Type B pancreatic cell (in vitro differentiated cells): ENCODE results near the gene SCART1. TPM values are rescaled to one million over a fixed set of nuclear protein-coding genes. Genes with fewer than 3 reads are reported as not detected.
"Not testable (repeated sequence)": the region's sequence is repeated elsewhere in the genome, so short reads cannot be mapped to it uniquely, and the experiment has no call there.

Experiments
- DNase-seq: peaks from one replicate; pipeline ENCODE4 v3.0.0; 2021; ENCODE audit warnings: mixed read lengths; ENCODE audit not compliant: unreplicated experiment; ENCODE audit errors: extremely low spot score
- H3K27ac Mint-ChIP-seq: 2 replicates; pipeline ENCODE4 v1.8.0; 2021; ENCODE audit warnings: mild to moderate bottlenecking, mixed read lengths
- H3K27me3 Mint-ChIP-seq: 2 replicates; pipeline ENCODE4 v1.8.0; 2021; ENCODE audit warnings: mixed read lengths
- H3K36me3 Mint-ChIP-seq: 2 replicates; pipeline ENCODE4 v1.8.0; 2021; ENCODE audit warnings: mixed read lengths
- H3K4me1 Mint-ChIP-seq: one replicate; pipeline ENCODE4 v1.8.0; 2021; ENCODE audit warnings: mixed read lengths; ENCODE audit not compliant: unreplicated experiment
- H3K4me3 Mint-ChIP-seq: 2 replicates; pipeline ENCODE4 v1.8.0; 2021; ENCODE audit warnings: mild to moderate bottlenecking, mixed read lengths
- H3K9me3 Mint-ChIP-seq: 2 replicates; pipeline ENCODE4 v1.8.0; 2021; ENCODE audit warnings: mixed read lengths
- CTCF ChIP-seq: fragments of 200-600 bp; sonication (generic); conservative IDR thresholded peaks from 2 replicates; pipeline ENCODE4 v1.5.0; 2021; ENCODE audit warnings: antibody characterized with exemption, mild to moderate bottlenecking
- total RNA-seq: library from RNA; stranded (reverse); gene quantifications from 2 replicates; pipeline ENCODE4 v1.2.1, GENCODE V29; 2021; ENCODE audit warnings: low replicate concordance

SCART1 gene
- total RNA-seq, 1 donor from 2014 or later: 1.4 TPM

GRCh38 chr10:133481657-133482056 is 27.9 kb downstream of the SCART1 start:
- Mint-ChIP-seq H3K27me3 (no peaks in the 10 kb centered on the region), H3K4me1 (no peaks in the 10 kb centered on the region), H3K9me3 (no peaks in the 10 kb centered on the region), H3K36me3 (no peaks in the 10 kb centered on the region), H3K4me3 (no peak overlapping the region), H3K27ac (no peak overlapping the region)
- TF ChIP-seq CTCF: no peak
- no peak for DNase-seq

GRCh38 chr10:133484818-133485217 is 31.1 kb downstream of the SCART1 start:
- no peak overlapping the region for H3K27ac Mint-ChIP-seq
- no peak for TF ChIP-seq CTCF
- H3K9me3 Mint-ChIP-seq: no peaks in the 10 kb centered on the region
- no peaks in the 10 kb centered on the region for H3K36me3 Mint-ChIP-seq
- no peaks in the 10 kb centered on the region for H3K27me3 Mint-ChIP-seq
- no peak overlapping the region for H3K4me3 Mint-ChIP-seq
- DNase-seq: no peak
- H3K4me1 Mint-ChIP-seq: no peaks in the 10 kb centered on the region

- no peaks in the 10 kb centered on the region for H3K4me1 Mint-ChIP-seq
- TF ChIP-seq CTCF: no peak
- H3K4me3 Mint-ChIP-seq: no peak overlapping the region
- H3K36me3 Mint-ChIP-seq: no peaks in the 10 kb centered on the region
- no peak for DNase-seq
- no peaks in the 10 kb centered on the region for H3K27me3 Mint-ChIP-seq
- no peak overlapping the region for H3K27ac Mint-ChIP-seq
- H3K9me3 Mint-ChIP-seq: peaks cover 4% of the 10 kb centered on the region
Measured at GRCh38 chr10:133487085-133487484, 33.3 kb downstream of the SCART1 start.

GRCh38 chr10:133488354-133488753 is 34.6 kb downstream of the SCART1 start:
- Mint-ChIP-seq H3K9me3 (peaks cover 4% of the 10 kb centered on the region), H3K4me3 (no peak overlapping the region), H3K36me3 (no peaks in the 10 kb centered on the region), H3K4me1 (no peaks in the 10 kb centered on the region), H3K27ac (no peak overlapping the region), H3K27me3 (no peaks in the 10 kb centered on the region)
- no peak for DNase-seq
- TF ChIP-seq CTCF: no peak

GRCh38 chr10:133489816-133490588 is 36.3 kb downstream of the SCART1 start:
- no peaks in the 10 kb centered on the region for H3K27me3 Mint-ChIP-seq
- TF ChIP-seq CTCF: no peak
- no peaks in the 10 kb centered on the region for H3K36me3 Mint-ChIP-seq
- no peak overlapping the region for H3K27ac Mint-ChIP-seq
- H3K4me1 Mint-ChIP-seq: no peaks in the 10 kb centered on the region
- peaks cover 4% of the 10 kb centered on the region for H3K9me3 Mint-ChIP-seq
- DNase-seq: no peak
- no peak overlapping the region for H3K4me3 Mint-ChIP-seq

GRCh38 chr10:133493562-133493961 is 39.8 kb downstream of the SCART1 start:
- DNase-seq, H3K36me3 Mint-ChIP-seq, H3K4me1 Mint-ChIP-seq, H3K27ac Mint-ChIP-seq, H3K27me3 Mint-ChIP-seq, H3K4me3 Mint-ChIP-seq: not testable (repeated sequence)
- peaks cover 16% of the 10 kb centered on the region for H3K9me3 Mint-ChIP-seq
